ENCODE results near the gene SPATA21.

The SPATA21 gene

DNA sequence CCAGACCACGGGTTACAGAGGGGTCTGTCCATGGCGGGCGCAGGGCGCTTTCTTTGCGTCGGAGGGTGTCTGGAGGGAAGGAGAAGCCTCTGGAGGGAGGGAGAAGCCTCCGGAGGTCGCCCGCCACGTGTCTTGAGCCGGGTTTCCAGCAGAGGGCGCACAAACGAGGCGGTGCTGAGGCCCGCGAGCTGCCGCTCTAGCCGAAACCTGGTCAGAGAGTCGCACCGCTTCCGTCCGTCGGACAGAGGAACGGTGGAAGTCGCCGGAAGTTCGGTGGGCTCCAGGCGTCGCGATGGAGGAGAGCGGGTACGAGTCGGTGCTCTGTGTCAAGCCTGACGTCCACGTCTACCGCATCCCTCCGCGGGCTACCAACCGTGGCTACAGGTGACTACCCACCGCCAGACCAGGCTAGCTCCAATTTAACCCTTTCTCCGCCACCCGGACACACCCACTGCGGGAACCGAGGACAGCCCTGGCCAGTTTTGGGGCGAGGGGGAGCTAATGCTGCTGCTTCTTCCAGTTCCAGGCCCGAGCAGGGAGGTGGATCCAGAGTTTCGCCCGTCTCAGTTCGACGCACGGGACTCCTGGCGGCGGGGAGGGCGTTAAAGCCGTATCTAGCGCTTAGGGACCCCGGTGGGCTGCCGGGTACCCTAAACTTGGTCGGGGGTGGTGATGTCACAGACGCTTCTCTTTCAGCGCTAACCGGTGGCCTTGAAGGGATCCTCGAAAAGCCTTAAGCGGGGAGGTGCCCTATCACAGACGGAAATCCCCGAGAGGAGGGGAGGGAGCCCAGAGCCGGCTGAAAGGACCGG is 3.5 kb upstream of the SPATA21 start, which contains the start of gene NECAP2:
Gene NECAP2 (plus strand): TSS at position 255 of the 812 bp plus-strand sequence. CDS start 38 bp downstream, at position 293.
- no peaks in the 10 kb centered on the region for H3K9me3 ChIP-seq (ENCODE audit: control insufficient read depth, insufficient read depth, low read length)
- peak within 1 kb of the TSS; percentile 91 for H3K4me3 ChIP-seq (ENCODE audit: low read length)
- peaks cover 2% of the 10 kb centered on the region; the same call in 1 of the 2 replicates for H3K27me3 ChIP-seq (ENCODE audit: control insufficient read depth, insufficient read depth, low read length)
- H3K27ac ChIP-seq (ENCODE audit: low read length), result no peak within 1 kb of the TSS
- H3K36me3 ChIP-seq (ENCODE audit: control insufficient read depth, insufficient read depth, low read length), result no peaks in the 10 kb centered on the region
- no peaks in the 10 kb centered on the region for H3K4me1 ChIP-seq (ENCODE audit: control insufficient read depth, insufficient read depth, low read length)
- WGBS (ENCODE audit: insufficient coverage, insufficient read length), result no CpG with 5 or more reads among the region's 68 CpGs
- DNase-seq (ENCODE audit: low read depth, low spot score), result peak; percentile 91

DNA sequence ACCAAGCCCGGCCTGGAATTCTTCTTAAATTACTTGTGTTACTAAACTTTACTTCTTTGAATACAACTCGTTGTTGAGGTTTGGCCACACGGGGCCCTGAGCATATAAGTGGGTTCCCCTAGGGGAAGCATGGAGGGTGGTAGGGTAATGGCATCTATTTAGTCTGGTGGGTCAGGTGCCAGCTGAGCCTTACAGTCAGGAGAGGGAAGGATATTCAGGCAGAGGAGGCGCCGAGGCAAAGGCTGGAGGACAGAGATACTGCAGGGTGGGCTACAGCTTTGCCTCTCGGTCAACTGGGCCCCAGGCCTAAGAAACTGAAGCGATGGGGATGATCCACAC is 2.9 kb upstream of the SPATA21 start:
- Histone ChIP-seq H3K27ac (ENCODE audit: low read length) (no peak overlapping the region), H3K36me3 (ENCODE audit: control insufficient read depth, insufficient read depth, low read length) (no peaks in the 10 kb centered on the region), H3K4me3 (ENCODE audit: low read length) (peak overlapping the region; percentile 13; the same call in 1 of the 2 replicates), H3K27me3 (ENCODE audit: control insufficient read depth, insufficient read depth, low read length) (peaks cover 2% of the 10 kb centered on the region; the same call in 1 of the 2 replicates), H3K4me1 (ENCODE audit: control insufficient read depth, insufficient read depth, low read length) (no peaks in the 10 kb centered on the region), H3K9me3 (ENCODE audit: control insufficient read depth, insufficient read depth, low read length) (no peaks in the 10 kb centered on the region)
- DNase-seq (ENCODE audit: low read depth, low spot score), result peak; percentile 7
- WGBS (ENCODE audit: insufficient coverage, insufficient read length), result no CpG with 5 or more reads among the region's 7 CpGs

DNA sequence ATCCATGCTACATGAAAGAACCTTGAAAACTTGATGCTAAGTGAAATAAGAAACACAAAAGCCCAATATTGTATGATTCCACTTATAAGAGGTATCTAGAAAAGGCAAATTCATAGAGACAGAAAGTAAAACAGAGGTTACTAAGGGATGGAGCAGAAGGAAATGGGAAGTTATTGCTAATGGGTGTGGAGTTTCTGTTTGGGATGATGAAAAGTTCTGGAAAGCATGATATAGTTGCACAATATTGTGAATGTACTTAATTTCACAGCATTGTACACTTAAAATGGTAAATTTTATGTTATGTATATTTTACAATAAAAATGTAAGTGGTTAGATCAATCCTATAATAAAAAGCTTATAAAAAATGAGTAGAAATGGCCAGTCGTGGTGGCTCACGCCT is 1.7 kb upstream of the SPATA21 start:
- Histone ChIP-seq H3K4me1 (ENCODE audit: control insufficient read depth, insufficient read depth, low read length) (no peaks in the 10 kb centered on the region), H3K36me3 (ENCODE audit: control insufficient read depth, insufficient read depth, low read length) (no peaks in the 10 kb centered on the region), H3K27ac (ENCODE audit: low read length) (no peak overlapping the region), H3K27me3 (ENCODE audit: control insufficient read depth, insufficient read depth, low read length) (peaks cover 2% of the 10 kb centered on the region; the same call in 1 of the 2 replicates), H3K4me3 (ENCODE audit: low read length) (no peak overlapping the region), H3K9me3 (ENCODE audit: control insufficient read depth, insufficient read depth, low read length) (no peaks in the 10 kb centered on the region)
- DNase-seq (ENCODE audit: low read depth, low spot score), result no peak
- WGBS (ENCODE audit: insufficient coverage, insufficient read length), result no CpG with 5 or more reads among the region's 2 CpGs

DNA sequence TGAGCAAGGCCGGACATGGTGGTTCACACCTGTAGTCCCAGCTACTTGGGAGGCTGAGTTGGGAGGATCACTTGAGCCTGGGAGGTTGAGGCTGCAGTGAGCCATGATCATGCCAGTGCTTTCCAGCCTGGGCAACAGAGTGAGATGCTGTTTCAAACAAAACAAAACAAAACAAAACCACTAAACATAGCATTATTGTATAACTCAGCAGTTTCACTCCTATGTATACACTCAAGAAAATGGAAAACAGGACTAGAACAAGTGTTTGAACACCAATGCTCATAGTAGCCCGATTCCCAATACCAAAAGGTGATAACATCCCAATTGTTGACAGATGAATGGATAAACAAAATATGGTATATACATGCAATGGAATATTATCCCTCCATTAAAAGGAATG is 1.3 kb upstream of the SPATA21 start:
- H3K9me3 ChIP-seq (ENCODE audit: control insufficient read depth, insufficient read depth, low read length), result no peaks in the 10 kb centered on the region
- H3K4me3 ChIP-seq (ENCODE audit: low read length), result no peak overlapping the region
- H3K4me1 ChIP-seq (ENCODE audit: control insufficient read depth, insufficient read depth, low read length), result no peaks in the 10 kb centered on the region
- no peak for DNase-seq (ENCODE audit: low read depth, low spot score)
- no peaks in the 10 kb centered on the region for H3K36me3 ChIP-seq (ENCODE audit: control insufficient read depth, insufficient read depth, low read length)
- H3K27me3 ChIP-seq (ENCODE audit: control insufficient read depth, insufficient read depth, low read length), result peaks cover 2% of the 10 kb centered on the region; the same call in 1 of the 2 replicates
- H3K27ac ChIP-seq (ENCODE audit: low read length), result no peak overlapping the region
- WGBS (ENCODE audit: insufficient coverage, insufficient read length), result no CpG with 5 or more reads among the region's 2 CpGs

DNA sequence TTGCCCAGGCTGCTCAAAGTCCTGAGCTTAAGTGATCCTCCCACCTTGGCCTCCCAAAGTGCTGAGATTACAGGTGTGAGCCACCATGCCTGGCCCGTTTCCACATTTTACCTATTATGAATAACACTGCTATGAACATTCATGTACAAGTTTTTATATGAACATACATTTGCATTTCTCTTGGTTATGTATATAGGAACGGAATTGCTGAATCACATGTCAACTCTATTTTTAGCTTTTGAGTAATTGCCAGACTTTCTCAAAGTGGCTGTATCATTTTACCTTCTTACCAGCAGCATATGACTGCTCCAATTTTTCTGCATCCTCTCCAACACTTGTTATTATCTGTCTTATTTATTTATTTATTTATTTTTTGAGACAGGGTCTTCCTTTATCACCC is 2.7 kb downstream of the SPATA21 start:
- H3K36me3 ChIP-seq (ENCODE audit: control insufficient read depth, insufficient read depth, low read length), result no peaks in the 10 kb centered on the region
- no peaks in the 10 kb centered on the region for H3K27me3 ChIP-seq (ENCODE audit: control insufficient read depth, insufficient read depth, low read length)
- no peak overlapping the region for H3K27ac ChIP-seq (ENCODE audit: low read length)
- no peak overlapping the region for H3K4me3 ChIP-seq (ENCODE audit: low read length)
- H3K9me3 ChIP-seq (ENCODE audit: control insufficient read depth, insufficient read depth, low read length), result no peaks in the 10 kb centered on the region
- no CpG with 5 or more reads among the region's 2 CpGs for WGBS (ENCODE audit: insufficient coverage, insufficient read length)
- no peak for DNase-seq (ENCODE audit: low read depth, low spot score)
- no peaks in the 10 kb centered on the region for H3K4me1 ChIP-seq (ENCODE audit: control insufficient read depth, insufficient read depth, low read length)

DNA sequence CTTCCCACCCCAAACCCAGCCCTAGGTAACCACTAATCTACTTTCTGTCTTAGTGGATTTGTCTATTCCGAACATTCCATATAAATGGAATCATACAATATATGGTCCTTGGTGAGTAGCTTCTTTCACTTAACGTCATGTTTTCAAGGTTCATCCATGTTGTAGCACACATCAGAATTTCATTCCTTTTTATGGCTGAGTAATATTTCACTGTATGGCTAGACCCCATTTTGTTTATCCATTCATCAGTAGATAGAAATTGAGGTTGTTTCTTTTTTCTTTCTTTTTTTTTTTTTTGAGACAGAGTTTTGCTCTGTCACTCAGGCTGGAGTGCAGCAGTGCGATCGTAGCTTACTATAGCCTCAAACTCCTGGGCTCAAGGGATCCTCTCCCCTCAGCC is 3.2 kb downstream of the SPATA21 start:
- no peaks in the 10 kb centered on the region for H3K36me3 ChIP-seq (ENCODE audit: control insufficient read depth, insufficient read depth, low read length)
- no peak overlapping the region for H3K27ac ChIP-seq (ENCODE audit: low read length)
- H3K4me3 ChIP-seq (ENCODE audit: low read length), result no peak overlapping the region
- H3K4me1 ChIP-seq (ENCODE audit: control insufficient read depth, insufficient read depth, low read length), result no peaks in the 10 kb centered on the region
- H3K9me3 ChIP-seq (ENCODE audit: control insufficient read depth, insufficient read depth, low read length), result no peaks in the 10 kb centered on the region
- DNase-seq (ENCODE audit: low read depth, low spot score), result no peak
- H3K27me3 ChIP-seq (ENCODE audit: control insufficient read depth, insufficient read depth, low read length), result no peaks in the 10 kb centered on the region
- no CpG with 5 or more reads among the region's 4 CpGs for WGBS (ENCODE audit: insufficient coverage, insufficient read length)

DNA sequence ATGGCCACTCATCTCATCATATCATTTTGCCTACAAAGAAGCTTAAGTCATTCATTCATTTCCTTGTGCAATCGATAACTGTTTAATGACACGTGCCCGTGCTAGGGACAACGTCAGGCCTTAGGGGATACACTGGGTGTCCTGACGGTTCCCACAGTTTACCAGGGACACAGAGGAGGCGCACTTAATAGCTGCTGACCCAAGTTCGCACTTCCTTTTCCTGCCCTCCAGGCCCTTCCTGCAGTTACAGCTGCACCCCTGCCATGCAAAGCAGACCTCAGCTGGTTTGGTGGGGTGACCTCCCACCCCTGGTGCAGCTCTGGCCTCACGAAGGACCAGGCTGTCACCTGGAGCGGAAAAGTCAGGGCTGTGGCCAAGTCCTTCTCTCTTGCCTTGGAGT is 4.2 kb downstream of the SPATA21 start:
- no peak overlapping the region for H3K27ac ChIP-seq (ENCODE audit: low read length)
- no peaks in the 10 kb centered on the region for H3K27me3 ChIP-seq (ENCODE audit: control insufficient read depth, insufficient read depth, low read length)
- WGBS (ENCODE audit: insufficient coverage, insufficient read length), result no CpG with 5 or more reads among the region's 9 CpGs
- no peak overlapping the region for H3K4me3 ChIP-seq (ENCODE audit: low read length)
- no peaks in the 10 kb centered on the region for H3K36me3 ChIP-seq (ENCODE audit: control insufficient read depth, insufficient read depth, low read length)
- no peaks in the 10 kb centered on the region for H3K4me1 ChIP-seq (ENCODE audit: control insufficient read depth, insufficient read depth, low read length)
- no peak for DNase-seq (ENCODE audit: low read depth, low spot score)
- H3K9me3 ChIP-seq (ENCODE audit: control insufficient read depth, insufficient read depth, low read length), result no peaks in the 10 kb centered on the region

DNA sequence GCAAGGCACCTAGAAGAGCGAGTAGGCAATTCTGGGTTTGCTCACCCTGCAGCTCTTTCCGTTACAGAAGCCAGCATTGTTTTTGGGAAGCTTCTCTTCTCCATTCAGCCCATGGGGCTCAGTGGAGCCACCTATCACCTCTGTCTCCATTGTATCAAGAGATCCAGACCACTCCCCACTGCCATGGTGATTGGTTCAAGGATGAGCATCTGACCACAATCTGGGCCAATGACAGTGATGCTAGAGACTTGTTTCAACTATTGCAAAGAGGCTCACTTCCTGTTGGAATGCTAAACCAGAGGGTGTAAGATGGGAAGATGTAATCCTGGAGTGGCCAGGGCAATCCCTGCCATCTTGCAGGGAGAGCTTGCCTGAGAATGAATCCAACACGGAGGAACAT is 6.6 kb downstream of the SPATA21 start:
- Histone ChIP-seq H3K27me3 (ENCODE audit: control insufficient read depth, insufficient read depth, low read length) (no peaks in the 10 kb centered on the region), H3K27ac (ENCODE audit: low read length) (no peak overlapping the region), H3K36me3 (ENCODE audit: control insufficient read depth, insufficient read depth, low read length) (no peaks in the 10 kb centered on the region), H3K4me1 (ENCODE audit: control insufficient read depth, insufficient read depth, low read length) (no peaks in the 10 kb centered on the region), H3K9me3 (ENCODE audit: control insufficient read depth, insufficient read depth, low read length) (no peaks in the 10 kb centered on the region), H3K4me3 (ENCODE audit: low read length) (no peak overlapping the region)
- no peak for DNase-seq (ENCODE audit: low read depth, low spot score)
- WGBS (ENCODE audit: insufficient coverage, insufficient read length), result no CpG with 5 or more reads among the region's 3 CpGs

DNA sequence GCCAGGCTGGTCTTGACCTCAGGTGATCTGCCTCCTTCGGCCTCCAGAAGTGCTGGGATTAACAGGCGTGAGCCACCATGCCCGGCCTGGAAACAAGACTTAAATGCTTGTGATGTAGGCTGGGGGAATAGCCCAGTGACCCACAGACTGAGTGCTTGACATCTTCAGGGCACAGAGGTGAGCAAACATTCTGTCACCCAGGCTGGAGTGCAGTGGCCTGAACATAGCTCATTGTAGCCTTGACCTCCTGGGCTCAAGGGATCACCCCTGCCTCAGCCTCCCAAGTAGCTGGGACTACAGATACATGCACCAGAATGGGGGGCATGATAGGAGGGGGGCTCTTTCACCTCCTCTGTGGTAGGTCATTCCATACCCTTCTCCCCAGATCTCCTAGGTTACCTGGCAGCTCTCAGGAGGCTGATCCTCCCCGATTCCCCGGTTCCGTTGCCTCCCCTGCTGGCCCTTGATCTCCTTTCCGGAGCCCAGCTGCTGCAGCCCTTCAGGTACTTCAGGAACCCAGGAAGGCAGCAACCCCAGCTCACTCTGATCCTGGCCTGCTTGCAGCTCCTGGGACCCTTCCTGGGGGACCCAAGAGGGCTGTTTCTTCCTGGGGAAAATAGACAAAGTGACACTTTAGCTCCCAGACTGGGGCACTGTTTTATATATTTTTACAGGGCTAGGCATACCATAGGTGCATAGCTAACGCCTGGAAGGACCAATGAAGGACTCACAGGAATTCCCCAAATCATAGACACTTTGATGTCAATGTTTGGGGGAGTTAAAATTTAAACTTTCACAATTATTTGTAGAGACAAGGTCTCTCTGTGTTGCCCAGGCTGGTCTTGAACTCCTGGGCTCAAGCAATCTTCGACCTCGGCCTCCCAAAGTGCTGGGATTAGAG is 11.8 kb downstream of the SPATA21 start:
- Histone ChIP-seq H3K4me1 (ENCODE audit: control insufficient read depth, insufficient read depth, low read length) (no peaks in the 10 kb centered on the region), H3K36me3 (ENCODE audit: control insufficient read depth, insufficient read depth, low read length) (no peaks in the 10 kb centered on the region)
- WGBS (ENCODE audit: insufficient coverage, insufficient read length), result no CpG with 5 or more reads among the region's 10 CpGs

DNA sequence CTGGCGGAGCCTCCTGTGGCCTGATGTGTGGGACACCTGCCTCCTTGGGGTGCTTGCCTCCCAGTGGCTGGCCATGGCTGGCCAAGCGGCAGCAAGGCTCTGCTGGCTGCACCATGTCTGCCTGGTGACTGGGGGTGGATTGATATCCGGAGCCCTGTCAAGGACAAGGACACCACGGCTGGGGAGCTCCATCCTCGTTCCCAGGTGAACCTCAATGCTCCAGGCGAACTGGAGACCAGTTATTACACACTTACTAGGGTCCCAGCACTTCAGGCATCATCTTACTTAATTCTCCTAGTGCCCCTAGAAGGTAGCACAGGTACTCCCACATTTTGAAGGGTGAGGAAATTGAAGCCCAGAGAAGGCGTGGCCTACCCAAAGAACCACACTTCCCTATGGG is 15.2 kb downstream of the SPATA21 start:
- no peak overlapping the region for H3K4me3 ChIP-seq (ENCODE audit: low read length)
- H3K4me1 ChIP-seq (ENCODE audit: control insufficient read depth, insufficient read depth, low read length), result no peaks in the 10 kb centered on the region
- no peaks in the 10 kb centered on the region for H3K27me3 ChIP-seq (ENCODE audit: control insufficient read depth, insufficient read depth, low read length)
- no CpG with 5 or more reads among the region's 7 CpGs for WGBS (ENCODE audit: insufficient coverage, insufficient read length)
- no peak for DNase-seq (ENCODE audit: low read depth, low spot score)
- no peaks in the 10 kb centered on the region for H3K9me3 ChIP-seq (ENCODE audit: control insufficient read depth, insufficient read depth, low read length)
- no peak overlapping the region for H3K27ac ChIP-seq (ENCODE audit: low read length)
- no peaks in the 10 kb centered on the region for H3K36me3 ChIP-seq (ENCODE audit: control insufficient read depth, insufficient read depth, low read length)

More for the DNA sequence above, 11.8 kb downstream of the SPATA21 start:
- Histone ChIP-seq H3K27ac (ENCODE audit: low read length) (no peak overlapping the region), H3K4me3 (ENCODE audit: low read length) (no peak overlapping the region), H3K9me3 (ENCODE audit: control insufficient read depth, insufficient read depth, low read length) (no peaks in the 10 kb centered on the region), H3K27me3 (ENCODE audit: control insufficient read depth, insufficient read depth, low read length) (no peaks in the 10 kb centered on the region)
- no peak for DNase-seq (ENCODE audit: low read depth, low spot score)

Data from iPS DF 6.9 (cell line).